Endodermal cell (in vitro differentiated cells): Measurements from ENCODE around the gene KLK14. TPM values are rescaled to one million over a fixed set of nuclear protein-coding genes. Genes with fewer than 3 reads are reported as not detected.

ENCODE experiments used
- DNase-seq: peaks from one replicate; pipeline ENCODE4 v3.0.0-alpha.2; 2017
- H3K27ac ChIP-seq: 2 replicates; pipeline ENCODE4 v1.5.1; 2013; ENCODE audit warnings: mild to moderate bottlenecking, low read depth, low read length, moderate library complexity
- H3K27me3 ChIP-seq: 2 replicates; pipeline ENCODE4 v1.6.1; 2013; ENCODE audit warnings: mild to moderate bottlenecking, low read length, moderate library complexity; ENCODE audit not compliant: insufficient read depth, control insufficient read depth, poor library complexity, severe bottlenecking
- H3K36me3 ChIP-seq: 2 replicates; pipeline ENCODE4 v1.7.0; 2013; ENCODE audit warnings: mild to moderate bottlenecking, low read length, moderate library complexity; ENCODE audit not compliant: control insufficient read depth, insufficient read depth
- H3K4me1 ChIP-seq: one replicate; pipeline ENCODE4 v1.7.0; 2013; ENCODE audit warnings: low read length; ENCODE audit not compliant: control insufficient read depth, insufficient read depth
- H3K4me3 ChIP-seq: 2 replicates; pipeline ENCODE4 v1.5.1; 2013; ENCODE audit warnings: mild to moderate bottlenecking, low read length, moderate library complexity
- H3K9ac ChIP-seq: 2 replicates; pipeline ENCODE4 v1.6.1; 2013; ENCODE audit warnings: mild to moderate bottlenecking, low read length, moderate library complexity; ENCODE audit not compliant: poor library complexity, severe bottlenecking; ENCODE audit errors: extremely low read depth
- H3K9me3 ChIP-seq: 2 replicates; pipeline ENCODE4 v1.6.1; 2013; ENCODE audit warnings: mild to moderate bottlenecking, low read length, moderate library complexity; ENCODE audit not compliant: control insufficient read depth
- H3K27ac Mint-ChIP-seq: 2 replicates; pipeline ENCODE4 v1.8.0; 2020; ENCODE audit warnings: mixed read lengths
- H3K27me3 Mint-ChIP-seq: 2 replicates; pipeline ENCODE4 v1.8.0; 2021; ENCODE audit warnings: mild to moderate bottlenecking, mixed read lengths; ENCODE audit not compliant: insufficient read depth
- H3K36me3 Mint-ChIP-seq: 2 replicates; pipeline ENCODE4 v1.8.0; 2020; ENCODE audit warnings: low read depth, mixed read lengths
- H3K4me1 Mint-ChIP-seq: 2 replicates; pipeline ENCODE4 v1.8.0; 2020; ENCODE audit warnings: mixed read lengths
- H3K4me3 Mint-ChIP-seq: 2 replicates; pipeline ENCODE4 v1.8.0; 2020; ENCODE audit warnings: mild to moderate bottlenecking, moderate library complexity, mixed read lengths
- H3K9me3 Mint-ChIP-seq: 2 replicates; pipeline ENCODE4 v1.8.0; 2020; ENCODE audit warnings: mild to moderate bottlenecking, mixed read lengths
- CTCF ChIP-seq: fragments of 200-600 bp; sonication (generic); conservative IDR thresholded peaks from 2 replicates; pipeline ENCODE4 v1.5.0; 2021; ENCODE audit warnings: antibody characterized with exemption, mild to moderate bottlenecking
- WGBS, 2 experiments: methylation state at CpG; one replicate each; pipeline versions ENCODE4 v1.1.5 to v1.1.7; 2013; ENCODE audit warnings: missing lambda C conversion rate in 2 of 2, mixed read lengths in 1 of 2; ENCODE audit not compliant: insufficient coverage in 1 of 2, insufficient read length in 1 of 2; 5-methylcytosine and 5-hydroxymethylcytosine counted together
- total RNA-seq, 2 donors: library from RNA; stranded (reverse); fragmentation: NEBNext Ultra II Directional in 1 of 2; extraction: Animal tissue kit (Norgen Biotek cat#: 25700) in 1 of 2; gene quantifications; 2 replicates in 1 of 2; 3 replicates in 1 of 2; pipeline ENCODE4 v1.2.1, GENCODE V29; 2021

Gene KLK14
- total RNA-seq, 2 donors from 2014 or later: 0.55 to 0.71 TPM

DNA sequence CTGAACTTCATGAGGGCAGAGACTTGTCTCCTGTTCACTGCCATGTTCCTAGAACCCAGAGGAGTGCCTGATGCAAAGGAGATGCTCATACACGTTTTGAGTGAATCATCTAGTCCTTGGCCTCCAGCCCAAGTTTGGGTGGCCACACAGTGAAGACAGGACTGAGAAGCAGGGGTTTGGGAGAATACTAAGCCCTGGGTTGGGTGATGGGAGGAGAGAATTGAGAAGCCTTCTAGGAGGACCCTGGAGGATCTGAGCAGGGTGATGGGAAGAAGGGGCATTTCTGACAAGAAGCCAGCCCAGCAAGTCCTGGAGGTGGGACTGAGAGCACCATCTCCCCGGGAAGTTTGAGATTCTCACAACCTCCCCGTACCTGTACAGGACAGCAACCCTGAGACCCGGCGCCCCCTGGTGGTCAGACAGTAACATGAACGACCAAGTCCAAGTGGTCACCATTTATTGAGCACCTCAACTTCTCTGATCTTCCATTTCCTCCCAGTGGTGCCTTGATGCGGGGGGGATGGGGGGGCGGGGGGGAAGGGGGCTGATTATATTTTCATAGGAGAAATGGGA, 14.6 kb upstream of the KLK14 start:
- no peaks in the 10 kb centered on the region for H3K9me3 ChIP-seq
- H3K4me1 ChIP-seq: no peaks in the 10 kb centered on the region
- Mint-ChIP-seq H3K27me3 (no peaks in the 10 kb centered on the region), H3K4me3 (no peak overlapping the region), H3K9me3 (no peaks in the 10 kb centered on the region), H3K36me3 (peaks cover 8% of the 10 kb centered on the region), H3K27ac (no peak overlapping the region), H3K4me1 (peaks cover 30% of the 10 kb centered on the region)
- peak; percentile 78 for TF ChIP-seq CTCF
- no peak overlapping the region for H3K9ac ChIP-seq
- peaks cover 2% of the 10 kb centered on the region for H3K36me3 ChIP-seq
- no peak overlapping the region for H3K27ac ChIP-seq
- no peak overlapping the region for H3K4me3 ChIP-seq
- peak; percentile 90 for DNase-seq
- WGBS, 2 experiments: 23 to 36% methylated on average over 3 to 6 of the region's 8 CpGs
- no peaks in the 10 kb centered on the region for H3K27me3 ChIP-seq

GRCh38 chr19:51096473-51097165, 13.9 kb upstream of the KLK14 start:
- H3K27me3 Mint-ChIP-seq: peaks cover 2% of the 10 kb centered on the region
- no peak for DNase-seq
- H3K27me3 ChIP-seq: no peaks in the 10 kb centered on the region
- no peak overlapping the region for H3K27ac ChIP-seq
- peaks cover 34% of the 10 kb centered on the region for H3K4me1 Mint-ChIP-seq
- H3K4me1 ChIP-seq: no peaks in the 10 kb centered on the region
- no peak overlapping the region for H3K4me3 Mint-ChIP-seq
- H3K36me3 Mint-ChIP-seq: peaks cover 6% of the 10 kb centered on the region
- peak; percentile 70 for TF ChIP-seq CTCF
- no peaks in the 10 kb centered on the region for H3K9me3 Mint-ChIP-seq
- H3K9ac ChIP-seq: no peak overlapping the region
- H3K4me3 ChIP-seq: no peak overlapping the region
- H3K27ac Mint-ChIP-seq: no peak overlapping the region
- H3K36me3 ChIP-seq: no peaks in the 10 kb centered on the region
- WGBS, 2 experiments: 94 to 98% methylated on average over 5 to 6 of the region's 6 CpGs
- H3K9me3 ChIP-seq: no peaks in the 10 kb centered on the region

DNA sequence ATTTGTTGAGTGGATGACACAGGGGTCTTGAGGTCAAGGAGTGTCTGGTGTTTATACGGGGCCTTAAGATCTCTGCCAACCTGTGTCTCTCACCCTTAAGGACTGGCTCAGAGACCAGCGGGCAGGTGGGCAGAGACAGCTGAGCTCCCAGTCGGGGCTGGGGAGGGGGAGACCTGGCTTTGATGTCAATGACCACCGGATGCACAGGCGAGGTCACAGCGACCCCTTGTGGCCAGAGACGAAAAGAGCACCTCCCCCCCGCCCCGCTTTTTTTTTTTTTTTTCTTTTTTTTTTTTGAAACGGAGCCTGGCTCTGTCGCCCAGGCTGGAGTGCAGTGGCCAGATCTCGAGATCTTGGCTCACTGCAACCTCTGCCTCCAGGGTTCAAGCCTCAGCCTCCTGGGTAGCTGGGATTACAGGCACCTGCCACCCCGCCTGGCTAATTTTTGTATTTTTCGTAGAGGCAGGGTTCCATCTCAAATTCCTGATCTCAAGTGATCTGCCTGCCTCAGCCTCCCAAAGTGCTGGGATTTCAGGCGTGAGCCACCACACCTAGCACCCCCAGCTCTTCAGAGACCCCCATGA, 12.1 kb upstream of the KLK14 start:
- H3K36me3 Mint-ChIP-seq: peaks cover 6% of the 10 kb centered on the region
- 20 to 45% methylated on average over 6 to 15 of the region's 15 CpGs for WGBS, 2 experiments
- peak; percentile 89 for DNase-seq
- H3K27me3 Mint-ChIP-seq: peaks cover 6% of the 10 kb centered on the region
- no peaks in the 10 kb centered on the region for H3K4me1 ChIP-seq
- H3K9ac ChIP-seq: no peak overlapping the region
- no peak overlapping the region for H3K4me3 Mint-ChIP-seq
- no peak overlapping the region for H3K27ac ChIP-seq
- peak; percentile 90 for TF ChIP-seq CTCF
- no peaks in the 10 kb centered on the region for H3K9me3 ChIP-seq
- H3K4me3 ChIP-seq: no peak overlapping the region
- no peaks in the 10 kb centered on the region for H3K36me3 ChIP-seq
- H3K9me3 Mint-ChIP-seq: no peaks in the 10 kb centered on the region
- H3K27me3 ChIP-seq: no peaks in the 10 kb centered on the region
- H3K27ac Mint-ChIP-seq: no peak overlapping the region
- H3K4me1 Mint-ChIP-seq: peaks cover 25% of the 10 kb centered on the region
